Ishikawa (cell line): ENCODE measurements around the gene TUBE1.

Experiments
- CEBPB ChIP-seq: IDR thresholded peaks from 2 replicates; pipeline ENCODE4 v1.6.1; 2012
- CREB1 ChIP-seq: IDR thresholded peaks from 2 replicates; pipeline ENCODE4 v1.6.1; 2012; ENCODE audit warnings: low read depth
- EGR1 ChIP-seq: IDR thresholded peaks from 2 replicates; pipeline ENCODE4 v1.6.1; 2012
- EP300 ChIP-seq: IDR thresholded peaks from 2 replicates; pipeline ENCODE4 v1.6.1; 2012; ENCODE audit warnings: borderline replicate concordance
- FOXM1 ChIP-seq: IDR thresholded peaks from 2 replicates; pipeline ENCODE4 v1.6.1; 2012; ENCODE audit warnings: low read depth, borderline replicate concordance
- NFIC ChIP-seq: IDR thresholded peaks from 2 replicates; pipeline ENCODE4 v1.6.1; 2012
- RAD21 ChIP-seq: IDR thresholded peaks from 2 replicates; pipeline ENCODE4 v1.6.1; 2012; ENCODE audit warnings: low read depth
- REST ChIP-seq: IDR thresholded peaks from 2 replicates; pipeline ENCODE4 v1.6.1; 2012; ENCODE audit warnings: low read depth, mild to moderate bottlenecking
- TAF1 ChIP-seq: IDR thresholded peaks from 2 replicates; pipeline ENCODE4 v1.6.1; 2012; ENCODE audit warnings: low read depth, mild to moderate bottlenecking
- TCF12 ChIP-seq: IDR thresholded peaks from 2 replicates; pipeline ENCODE4 v1.6.1; 2012; ENCODE audit warnings: low read depth
- TEAD4 ChIP-seq: IDR thresholded peaks from 2 replicates; pipeline ENCODE4 v1.6.1; 2012
- USF1 ChIP-seq: IDR thresholded peaks from 2 replicates; pipeline ENCODE4 v1.6.1; 2012
- YY1 ChIP-seq: IDR thresholded peaks from 2 replicates; pipeline ENCODE4 v1.6.1; 2012; ENCODE audit warnings: low read depth
- ZBTB7A ChIP-seq: IDR thresholded peaks from 2 replicates; pipeline ENCODE4 v1.6.1; 2012; ENCODE audit warnings: low read depth
- TF ChIP-seq, protein P1 (sequence below): IDR thresholded peaks from 2 replicates; pipeline ENCODE4 v1.6.1; 2012

The TUBE1 gene

GRCh38 chr6:112054555-112055190 lies 32.6 kb downstream of the TUBE1 start:
- TF ChIP-seq TAF1 (no peak), ZBTB7A (no peak), CREB1 (no peak), RAD21 (no peak), NFIC (no peak), TCF12 (no peak), EGR1 (no peak), FOXM1 (no peak), REST (no peak)

GRCh38 chr6:112054001-112054400 lies 33.3 kb downstream of the TUBE1 start, which contains the start of gene CCN6:
Gene CCN6 (plus strand): TSS chr6:112054104. CDS start chr6:112054358, 254 bp downstream.
- no peak for TF ChIP-seq USF1
- no peak for TF ChIP-seq TAF1

GRCh38 chr6:112050429-112050828 lies 36.9 kb downstream of the TUBE1 start:
- no peak for TF ChIP-seq TCF12

GRCh38 chr6:112049996-112050395 lies 37.3 kb downstream of the TUBE1 start:
- no peak for TF ChIP-seq CEBPB
- TF ChIP-seq TEAD4 = no peak
- no peak for TF ChIP-seq REST

DNA sequence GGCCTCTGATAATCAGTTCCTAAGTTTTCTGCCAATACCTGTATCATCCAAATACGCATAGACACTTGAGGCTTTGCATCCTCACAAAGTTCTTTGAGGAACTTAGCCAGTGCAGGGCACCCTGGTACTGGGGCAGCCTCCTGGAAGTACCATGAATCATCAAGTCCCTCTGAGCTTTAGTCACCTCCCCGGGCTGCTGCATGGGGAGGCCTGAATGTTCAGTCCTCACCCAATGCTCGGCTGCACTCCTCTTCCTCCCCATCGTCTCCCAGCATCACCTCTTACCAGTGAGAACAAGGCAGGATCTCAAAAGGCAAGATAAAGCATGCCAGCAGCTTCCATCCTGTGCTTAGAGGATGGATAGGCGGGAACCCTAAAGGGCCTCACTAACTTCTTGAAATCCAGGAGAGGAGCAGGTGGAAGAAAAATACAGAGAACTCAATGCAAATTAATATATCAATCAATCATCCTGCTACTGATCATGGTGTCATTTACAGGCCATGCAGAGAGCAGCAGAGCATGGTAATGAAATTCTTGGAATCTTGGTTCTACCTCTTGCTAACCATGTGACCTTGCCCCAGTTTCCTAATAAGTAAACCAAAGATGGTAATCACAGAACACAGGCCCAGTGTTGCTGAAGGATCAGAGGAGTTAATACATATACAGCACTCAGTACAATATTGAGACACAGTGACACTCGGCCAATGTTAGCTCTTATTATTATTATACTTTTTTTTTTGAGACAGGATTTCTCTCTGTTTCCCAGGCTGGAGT lies 38.1 kb downstream of the TUBE1 start:
- TF ChIP-seq RAD21 (no peak), USF1 (no peak), EGR1 (no peak), REST (no peak), CREB1 (no peak), EP300 (no peak), NFIC (no peak), TEAD4 (no peak), CEBPB (no peak), FOXM1 (no peak), ZBTB7A (no peak), TCF12 (no peak), YY1 (no peak), TAF1 (no peak)
- TF ChIP-seq, protein P1, sequence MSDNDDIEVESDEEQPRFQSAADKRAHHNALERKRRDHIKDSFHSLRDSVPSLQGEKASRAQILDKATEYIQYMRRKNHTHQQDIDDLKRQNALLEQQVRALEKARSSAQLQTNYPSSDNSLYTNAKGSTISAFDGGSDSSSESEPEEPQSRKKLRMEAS = no peak
